Mucosa of rectum (tissue), 2 donors: ENCODE data around the gene UBE3C.

Experiments used
- H3K27ac ChIP-seq, 2 donors: one replicate each; pipeline ENCODE4 v1.7.0; 2013; ENCODE audit warnings: inconsistent platforms in 2 of 2, low read depth in 2 of 2, low read length in 2 of 2
- H3K27me3 ChIP-seq, 2 donors: one replicate each; pipeline ENCODE4 v1.7.0; 2013; ENCODE audit warnings: low read length in 2 of 2; ENCODE audit not compliant: control insufficient read depth in 2 of 2, insufficient read depth in 2 of 2
- H3K36me3 ChIP-seq, 2 donors: one replicate each; pipeline ENCODE4 v1.7.0; 2013; ENCODE audit warnings: low read length in 2 of 2; ENCODE audit not compliant: control insufficient read depth in 2 of 2, insufficient read depth in 2 of 2
- H3K4me1 ChIP-seq, 2 donors: one replicate each; pipeline ENCODE4 v1.7.0; 2013; ENCODE audit warnings: low read length in 2 of 2, mild to moderate bottlenecking in 1 of 2; ENCODE audit not compliant: control insufficient read depth in 2 of 2, insufficient read depth in 2 of 2
- H3K4me3 ChIP-seq, 2 donors: one replicate each; pipeline ENCODE4 v1.7.0; 2013; ENCODE audit warnings: low read length in 2 of 2
- H3K9ac ChIP-seq, 2 donors: one replicate each; pipeline ENCODE4 v1.7.0; 2013; ENCODE audit warnings: low read length in 2 of 2, low read depth in 1 of 2, mild to moderate bottlenecking in 1 of 2
- H3K9me3 ChIP-seq, 2 donors: one replicate each; pipeline ENCODE4 v1.7.0; 2013; ENCODE audit warnings: low read length in 2 of 2; ENCODE audit not compliant: control insufficient read depth in 2 of 2
- donor health status: healthy.
- donor health status: Normal muscosa, but diverticular disease.

UBE3C gene

DNA sequence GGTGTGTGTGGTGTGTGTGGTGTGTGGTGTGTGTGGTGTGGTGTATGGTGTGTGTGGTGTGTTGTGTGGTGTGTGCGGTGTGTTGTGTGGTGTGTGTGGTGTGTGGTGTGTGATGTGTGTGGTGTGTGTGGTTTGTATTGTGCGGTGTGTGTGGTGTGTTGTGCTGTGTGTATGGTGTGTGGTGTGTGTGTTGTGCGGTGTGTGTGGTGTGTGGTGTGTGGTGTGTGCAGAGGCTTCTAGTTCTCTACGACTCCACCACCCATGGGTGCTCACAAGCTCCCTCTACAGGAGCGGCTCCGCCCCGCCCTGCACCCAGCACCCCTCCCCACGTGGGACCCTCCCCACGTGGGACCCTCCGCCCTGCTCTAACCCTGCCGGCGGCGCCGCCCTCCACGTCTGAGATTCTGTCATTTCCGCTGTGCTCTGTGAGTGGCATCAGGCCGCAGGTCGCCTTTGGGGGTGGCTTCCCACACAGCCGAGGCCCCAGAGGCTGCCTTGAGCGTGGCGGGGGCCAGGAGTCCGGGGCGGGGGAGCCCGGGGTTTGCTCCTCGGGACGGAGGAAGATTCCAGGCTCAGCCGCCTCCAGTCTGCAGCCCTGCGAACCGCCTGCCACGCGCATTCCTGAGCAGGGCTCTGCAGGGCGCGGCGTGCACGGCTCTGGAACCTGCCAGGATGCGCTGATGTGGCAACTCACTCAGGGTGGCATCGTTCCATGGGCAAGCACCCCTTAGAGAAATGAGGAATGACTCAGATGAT, 161.1 kb downstream of the UBE3C start:
- Histone ChIP-seq H3K36me3 (no peaks in the 10 kb centered on the region), H3K27ac (no peak overlapping the region), H3K4me1 (peaks cover 0 to 7% of the 10 kb centered on the region in 2 donors), H3K9ac (no peak overlapping the region), H3K9me3 (no peaks in the 10 kb centered on the region), H3K4me3 (no peak overlapping the region), H3K27me3 (no peaks in the 10 kb centered on the region)

DNA sequence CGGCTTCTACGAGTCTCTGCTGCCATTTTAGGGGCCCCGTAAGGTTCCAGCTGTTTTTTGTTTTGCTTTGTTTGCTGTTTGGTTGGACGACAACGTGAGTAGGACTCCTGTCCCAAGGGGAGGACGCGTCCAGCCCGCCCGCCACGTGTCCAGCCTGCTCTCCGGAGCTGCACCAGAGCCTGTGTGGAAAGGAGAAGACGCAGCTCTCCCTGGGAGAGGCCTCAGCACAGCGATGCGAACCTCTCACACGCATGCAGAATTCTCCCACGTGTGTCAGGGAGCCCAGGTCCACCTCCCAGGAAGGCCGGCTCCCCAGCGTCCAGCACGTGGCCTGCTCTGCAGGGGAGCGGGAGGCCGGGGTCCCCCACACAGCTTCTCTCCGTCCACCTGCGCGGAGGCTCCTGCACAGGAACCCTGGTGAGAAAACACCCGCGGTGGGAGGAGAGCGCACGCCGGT, 161.7 kb downstream of the UBE3C start:
- no peak overlapping the region for H3K4me3 ChIP-seq

DNA sequence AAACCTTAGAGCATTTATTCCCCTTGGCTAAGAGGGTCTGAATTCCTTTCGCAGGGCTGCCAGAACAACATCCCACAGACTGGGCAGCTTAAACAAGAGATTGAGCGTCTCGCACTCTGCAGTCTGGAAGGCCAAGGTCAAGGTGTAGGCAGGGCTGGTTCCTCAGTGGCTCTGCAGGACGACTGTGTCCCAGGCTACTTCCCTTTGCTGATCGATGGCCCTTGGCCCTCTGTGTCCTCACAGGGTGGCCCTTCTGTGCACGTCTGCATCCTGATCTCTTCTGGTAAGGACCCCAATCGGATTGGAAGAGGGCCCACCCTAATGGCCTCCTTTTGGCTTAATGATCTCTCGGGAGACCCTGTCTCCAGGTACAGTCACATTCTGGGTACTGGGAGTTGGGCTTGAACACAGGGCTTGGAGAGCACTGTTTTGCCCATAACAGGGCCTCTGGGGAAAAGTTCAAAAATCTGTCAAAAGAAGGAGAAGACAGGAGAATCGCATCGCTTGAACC, 162.9 kb downstream of the UBE3C start:
- no peaks in the 10 kb centered on the region for H3K36me3 ChIP-seq
- no peaks in the 10 kb centered on the region for H3K27me3 ChIP-seq
- no peaks in the 10 kb centered on the region for H3K9me3 ChIP-seq
- no peak overlapping the region for H3K9ac ChIP-seq
- no peak overlapping the region for H3K4me3 ChIP-seq
- peaks cover 0 to 7% of the 10 kb centered on the region in 2 donors for H3K4me1 ChIP-seq
- H3K27ac ChIP-seq, result peak overlapping the region in 1 of 2 donors; percentile 29

More for the DNA sequence above, 161.7 kb downstream of the UBE3C start:
- Histone ChIP-seq H3K27me3 (no peaks in the 10 kb centered on the region), H3K27ac (no peak overlapping the region), H3K9me3 (no peaks in the 10 kb centered on the region), H3K36me3 (no peaks in the 10 kb centered on the region), H3K9ac (peak overlapping the region in 1 of 2 donors; percentile 10), H3K4me1 (peaks cover 0 to 7% of the 10 kb centered on the region in 2 donors)

DNA sequence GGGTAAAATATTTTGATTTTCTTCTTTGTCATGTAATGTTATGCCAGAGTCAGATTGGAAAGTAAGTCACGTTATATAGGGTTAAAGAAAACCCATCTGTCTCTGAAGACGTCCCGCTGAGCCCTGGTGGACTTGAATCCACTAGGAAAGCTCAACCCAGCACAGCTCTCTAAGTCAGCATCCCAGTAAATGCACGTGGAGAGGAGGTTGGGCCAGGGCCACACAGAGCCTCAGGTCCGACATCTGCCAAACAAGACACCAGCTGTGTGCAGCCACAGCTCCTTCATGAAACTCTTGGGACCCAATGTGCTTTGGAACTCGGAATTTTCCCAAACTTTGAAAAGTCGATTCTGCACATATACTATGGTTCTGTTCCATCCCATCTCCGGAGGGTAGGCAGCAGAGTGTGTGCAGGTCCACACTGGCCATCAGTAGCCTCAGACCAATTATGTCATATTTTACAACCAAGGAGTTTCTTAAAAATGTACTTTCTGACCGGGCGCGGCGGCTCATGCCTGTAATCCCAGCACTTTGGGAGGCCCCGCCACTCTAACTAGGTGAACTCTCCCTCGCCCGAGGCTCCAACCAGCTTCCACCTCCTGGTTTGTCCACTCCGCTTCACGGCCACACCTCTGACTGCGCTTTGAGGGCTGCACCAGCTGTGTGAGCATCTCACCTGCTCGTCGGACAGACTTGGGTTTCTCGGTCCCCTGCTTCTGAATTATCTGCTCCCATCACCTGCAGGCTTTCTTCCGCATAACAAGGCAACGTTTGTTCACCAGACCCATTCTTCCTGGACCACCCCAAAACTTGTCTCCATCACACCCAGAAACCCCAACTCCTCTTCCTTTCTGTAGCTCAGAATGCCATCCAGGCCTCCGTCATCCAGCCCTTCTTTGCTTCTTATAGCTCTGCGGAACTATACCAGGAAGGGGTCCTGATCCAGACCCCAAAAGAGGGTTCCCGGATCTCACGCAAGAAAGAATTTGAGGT, 168.4 kb downstream of the UBE3C start:
- no peaks in the 10 kb centered on the region for H3K4me1 ChIP-seq
- no peaks in the 10 kb centered on the region for H3K36me3 ChIP-seq
- H3K9ac ChIP-seq, result no peak overlapping the region
- no peaks in the 10 kb centered on the region for H3K9me3 ChIP-seq
- no peak overlapping the region for H3K27ac ChIP-seq
- no peak overlapping the region for H3K4me3 ChIP-seq
- no peaks in the 10 kb centered on the region for H3K27me3 ChIP-seq

DNA sequence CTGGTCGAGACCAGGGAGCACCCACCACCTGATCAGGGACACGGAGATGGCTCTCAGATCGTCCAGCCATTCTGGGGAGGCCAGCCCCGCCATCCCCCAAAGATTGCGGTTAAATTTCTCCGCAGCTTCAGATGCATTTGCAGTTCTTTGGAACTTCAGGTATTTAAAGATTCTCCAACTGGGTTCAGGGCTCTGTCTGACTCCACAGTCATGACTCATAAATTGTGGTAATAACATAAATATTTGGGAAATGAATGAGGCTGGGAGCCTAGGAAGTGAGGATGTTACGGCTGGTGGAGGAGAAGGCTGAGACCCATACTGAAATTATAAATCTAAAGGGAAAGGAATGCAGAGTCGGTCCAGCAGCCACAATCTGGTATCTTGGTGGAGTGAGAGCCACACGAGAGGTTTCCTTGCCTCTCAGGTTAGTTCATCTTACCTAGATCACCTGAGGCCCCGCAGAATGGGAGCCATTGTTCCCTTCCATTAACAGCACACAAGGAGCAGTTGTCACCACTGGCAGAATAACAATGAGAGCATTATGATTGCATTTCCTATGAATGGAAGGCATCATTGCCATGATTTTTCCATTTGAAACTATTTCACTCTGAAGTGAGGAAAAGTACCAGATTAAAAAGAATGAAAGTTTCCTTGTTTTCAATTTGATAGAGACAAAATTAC, 171.4 kb downstream of the UBE3C start:
- Histone ChIP-seq H3K27ac (no peak overlapping the region), H3K9me3 (no peaks in the 10 kb centered on the region), H3K27me3 (no peaks in the 10 kb centered on the region), H3K36me3 (no peaks in the 10 kb centered on the region), H3K4me1 (no peaks in the 10 kb centered on the region), H3K9ac (no peak overlapping the region), H3K4me3 (no peak overlapping the region)

DNA sequence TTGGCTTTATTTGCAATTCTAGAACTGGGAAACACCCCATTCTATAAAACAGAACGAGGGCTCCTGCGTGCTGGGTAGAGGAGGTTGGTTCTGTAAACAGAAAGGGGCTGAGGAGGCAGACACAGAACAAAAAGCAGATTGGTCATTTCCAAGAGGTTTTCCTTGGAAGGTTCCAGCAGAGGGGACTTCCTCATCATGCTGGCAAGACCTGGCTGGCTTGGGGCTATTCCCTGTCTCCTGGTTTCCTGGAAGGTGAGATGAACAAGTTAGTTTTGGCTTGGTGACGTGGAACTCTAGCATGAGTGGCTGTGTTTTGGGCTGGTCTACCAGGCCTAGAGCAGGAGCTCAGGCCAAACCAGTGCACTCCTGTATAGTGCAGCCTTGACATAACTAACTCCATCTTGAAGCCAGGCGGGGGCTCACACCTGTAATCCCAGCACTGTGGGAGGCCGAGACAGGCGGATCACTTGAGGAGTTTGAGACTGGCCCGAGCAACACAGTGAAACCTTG, 172.0 kb downstream of the UBE3C start:
- Histone ChIP-seq H3K27me3 (no peaks in the 10 kb centered on the region), H3K36me3 (no peaks in the 10 kb centered on the region), H3K27ac (no peak overlapping the region), H3K9me3 (no peaks in the 10 kb centered on the region), H3K4me3 (no peak overlapping the region), H3K9ac (no peak overlapping the region), H3K4me1 (no peaks in the 10 kb centered on the region)

DNA sequence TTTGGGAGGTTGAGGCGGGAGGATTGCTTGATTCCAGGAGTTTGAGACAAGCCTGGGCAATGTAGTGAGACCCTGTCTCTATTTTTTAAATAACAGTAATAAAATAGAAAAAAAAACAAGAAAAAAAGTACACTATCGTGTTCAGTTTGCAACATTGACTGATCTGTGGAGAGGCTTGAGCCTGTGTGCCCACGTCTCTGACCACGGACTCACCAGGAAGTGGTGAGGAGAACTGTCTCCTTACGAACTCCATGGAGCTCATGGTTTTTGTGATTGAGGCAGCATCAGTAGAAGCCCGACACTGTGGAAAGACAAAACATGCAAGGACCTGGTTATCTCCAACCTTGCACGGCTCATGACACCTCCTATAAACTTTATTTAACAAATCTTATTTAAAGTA, 174.2 kb downstream of the UBE3C start:
- no peaks in the 10 kb centered on the region for H3K4me1 ChIP-seq
- no peaks in the 10 kb centered on the region for H3K36me3 ChIP-seq
- H3K27ac ChIP-seq, result no peak overlapping the region
- H3K4me3 ChIP-seq, result no peak overlapping the region
- H3K27me3 ChIP-seq, result no peaks in the 10 kb centered on the region
- H3K9ac ChIP-seq, result no peak overlapping the region
- H3K9me3 ChIP-seq, result no peaks in the 10 kb centered on the region

DNA sequence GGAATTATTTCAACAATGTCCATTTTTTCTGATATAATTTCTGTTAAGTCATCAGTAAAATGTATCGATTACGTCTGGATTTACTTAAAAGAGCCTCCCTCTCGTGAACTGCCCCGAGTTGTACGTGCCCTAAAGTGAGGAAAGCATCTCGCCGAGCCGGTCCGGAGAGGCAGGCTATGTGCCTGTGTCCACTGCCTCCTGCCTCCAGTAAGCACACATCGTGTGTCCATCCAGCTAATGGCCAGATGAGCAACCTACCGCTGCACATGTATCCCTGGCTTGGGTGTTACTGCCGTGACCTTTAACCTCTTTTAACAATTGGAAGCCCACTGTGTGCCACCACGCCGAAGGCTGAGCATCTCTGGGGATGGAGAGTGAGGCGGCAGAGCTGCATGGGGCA, 174.9 kb downstream of the UBE3C start:
- Histone ChIP-seq H3K27me3 (no peaks in the 10 kb centered on the region), H3K9ac (no peak overlapping the region), H3K27ac (no peak overlapping the region), H3K36me3 (no peaks in the 10 kb centered on the region), H3K9me3 (no peaks in the 10 kb centered on the region), H3K4me1 (no peaks in the 10 kb centered on the region), H3K4me3 (no peak overlapping the region)

DNA sequence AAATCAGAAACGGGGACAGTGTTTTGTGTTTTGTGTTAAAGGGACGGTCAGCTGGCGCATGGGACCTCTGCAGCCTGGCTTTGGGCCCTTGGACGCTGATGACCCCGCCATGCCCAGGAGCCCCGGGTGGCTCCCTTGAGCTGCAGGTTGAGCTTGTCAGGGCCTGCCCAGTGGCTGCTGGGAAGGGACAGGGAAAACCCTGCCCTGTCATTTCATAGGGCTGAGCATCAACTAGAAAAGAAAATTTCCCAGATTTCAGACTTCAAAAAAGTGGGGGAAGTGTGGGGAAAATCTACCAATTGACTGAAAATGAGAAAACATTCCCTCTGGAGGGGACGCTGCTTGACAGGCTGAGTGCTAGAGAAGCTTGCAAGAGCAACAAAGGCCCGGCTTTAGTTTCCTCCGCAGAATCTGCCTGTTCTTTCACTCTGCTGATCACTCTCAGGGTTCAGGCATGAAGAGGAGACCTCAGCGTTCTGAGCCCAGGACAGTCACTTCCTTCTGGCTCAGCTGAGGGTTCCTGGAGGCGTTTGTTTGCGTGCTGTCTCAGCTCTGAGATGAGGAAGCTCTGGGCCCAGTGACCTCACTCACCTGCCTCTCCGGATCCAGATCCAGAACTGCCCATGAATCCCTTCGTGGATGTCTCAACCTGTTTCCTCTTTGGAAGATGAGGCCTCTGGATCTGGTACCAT, 179.4 kb downstream of the UBE3C start:
- H3K9me3 ChIP-seq, result no peaks in the 10 kb centered on the region
- H3K9ac ChIP-seq, result no peak overlapping the region
- H3K27me3 ChIP-seq, result no peaks in the 10 kb centered on the region
- no peak overlapping the region for H3K4me3 ChIP-seq
- H3K27ac ChIP-seq, result peak overlapping the region in 1 of 2 donors; percentile 15
- no peaks in the 10 kb centered on the region for H3K4me1 ChIP-seq
- no peaks in the 10 kb centered on the region for H3K36me3 ChIP-seq
